ENCODE data around the gene MTFMT.

The MTFMT gene

DNA sequence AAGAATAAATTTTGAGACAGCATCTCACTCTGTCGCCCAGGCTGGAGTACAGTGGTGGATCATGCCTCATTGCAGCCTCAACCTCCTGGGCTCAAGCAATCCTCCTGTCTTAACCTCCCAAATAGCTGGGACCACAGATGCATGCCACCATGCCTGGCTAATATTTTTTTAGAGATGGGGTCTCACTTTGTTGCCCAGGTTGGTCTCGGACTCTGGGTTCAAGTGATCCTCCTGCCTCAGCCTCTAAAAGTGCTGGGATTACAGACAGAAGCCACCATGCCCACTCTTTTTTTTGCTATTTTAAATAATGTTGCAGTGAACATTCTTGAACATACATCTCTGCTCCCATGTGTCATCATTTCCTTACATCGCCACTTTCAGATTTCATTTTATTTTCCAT is 9.0 kb upstream of the MTFMT start:
- H3K4me3 ChIP-seq (ENCODE audit: low read depth, low read length), result no peak overlapping the region
- no peak for DNase-seq (ENCODE audit: low read depth)
- TF ChIP-seq, protein P1, sequence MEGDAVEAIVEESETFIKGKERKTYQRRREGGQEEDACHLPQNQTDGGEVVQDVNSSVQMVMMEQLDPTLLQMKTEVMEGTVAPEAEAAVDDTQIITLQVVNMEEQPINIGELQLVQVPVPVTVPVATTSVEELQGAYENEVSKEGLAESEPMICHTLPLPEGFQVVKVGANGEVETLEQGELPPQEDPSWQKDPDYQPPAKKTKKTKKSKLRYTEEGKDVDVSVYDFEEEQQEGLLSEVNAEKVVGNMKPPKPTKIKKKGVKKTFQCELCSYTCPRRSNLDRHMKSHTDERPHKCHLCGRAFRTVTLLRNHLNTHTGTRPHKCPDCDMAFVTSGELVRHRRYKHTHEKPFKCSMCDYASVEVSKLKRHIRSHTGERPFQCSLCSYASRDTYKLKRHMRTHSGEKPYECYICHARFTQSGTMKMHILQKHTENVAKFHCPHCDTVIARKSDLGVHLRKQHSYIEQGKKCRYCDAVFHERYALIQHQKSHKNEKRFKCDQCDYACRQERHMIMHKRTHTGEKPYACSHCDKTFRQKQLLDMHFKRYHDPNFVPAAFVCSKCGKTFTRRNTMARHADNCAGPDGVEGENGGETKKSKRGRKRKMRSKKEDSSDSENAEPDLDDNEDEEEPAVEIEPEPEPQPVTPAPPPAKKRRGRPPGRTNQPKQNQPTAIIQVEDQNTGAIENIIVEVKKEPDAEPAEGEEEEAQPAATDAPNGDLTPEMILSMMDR (IDR thresholded peaks at IDR 0.05; ENCODE audit: low read depth, low read length, missing control alignments), result no peak

DNA sequence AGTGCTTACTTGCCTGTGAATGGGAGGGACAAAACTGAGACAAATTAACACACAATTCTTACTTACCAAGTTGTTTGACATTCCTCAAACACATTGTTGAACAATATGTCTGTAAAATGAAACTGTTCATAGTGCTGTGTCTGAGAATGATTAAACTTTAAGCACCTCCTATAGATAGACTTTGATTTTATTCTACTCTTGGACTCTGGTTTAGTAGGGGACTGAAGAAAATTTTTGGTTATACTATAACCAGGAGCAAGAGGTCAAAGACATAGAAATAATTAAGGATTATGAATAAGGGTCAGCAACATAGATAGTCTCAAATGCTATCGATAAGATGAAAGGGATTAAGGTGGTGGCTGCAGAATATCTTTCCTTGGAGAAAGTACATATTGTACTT is 7.9 kb upstream of the MTFMT start:
- DNase-seq (ENCODE audit: low read depth), result no peak
- TF ChIP-seq, protein P1 (IDR thresholded peaks at IDR 0.05; ENCODE audit: low read depth, low read length, missing control alignments), result no peak
- H3K4me3 ChIP-seq (ENCODE audit: low read depth, low read length), result no peak overlapping the region

DNA sequence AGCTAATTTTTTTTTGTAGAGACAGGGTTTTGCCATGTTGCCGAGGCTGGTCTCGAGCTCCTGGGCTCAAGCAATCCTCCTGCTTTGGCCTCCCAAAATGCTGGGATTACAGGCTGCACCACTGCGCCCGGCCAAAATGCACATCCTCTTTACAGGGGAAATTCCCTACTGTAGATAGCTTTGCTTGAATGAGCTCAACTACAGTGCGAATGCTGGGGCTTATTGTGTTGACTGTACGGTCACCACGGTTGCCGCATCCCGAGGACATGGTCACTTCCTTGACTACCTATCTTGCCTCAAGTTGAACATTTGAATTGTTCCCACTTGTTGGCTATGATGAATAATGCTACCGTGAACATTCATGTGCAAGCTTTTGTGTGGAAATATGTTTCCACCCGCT is 5.3 kb upstream of the MTFMT start:
- no peak overlapping the region for H3K4me3 ChIP-seq (ENCODE audit: low read depth, low read length)
- TF ChIP-seq, protein P1 (IDR thresholded peaks at IDR 0.05; ENCODE audit: low read depth, low read length, missing control alignments), result no peak
- no peak for DNase-seq (ENCODE audit: low read depth)

DNA sequence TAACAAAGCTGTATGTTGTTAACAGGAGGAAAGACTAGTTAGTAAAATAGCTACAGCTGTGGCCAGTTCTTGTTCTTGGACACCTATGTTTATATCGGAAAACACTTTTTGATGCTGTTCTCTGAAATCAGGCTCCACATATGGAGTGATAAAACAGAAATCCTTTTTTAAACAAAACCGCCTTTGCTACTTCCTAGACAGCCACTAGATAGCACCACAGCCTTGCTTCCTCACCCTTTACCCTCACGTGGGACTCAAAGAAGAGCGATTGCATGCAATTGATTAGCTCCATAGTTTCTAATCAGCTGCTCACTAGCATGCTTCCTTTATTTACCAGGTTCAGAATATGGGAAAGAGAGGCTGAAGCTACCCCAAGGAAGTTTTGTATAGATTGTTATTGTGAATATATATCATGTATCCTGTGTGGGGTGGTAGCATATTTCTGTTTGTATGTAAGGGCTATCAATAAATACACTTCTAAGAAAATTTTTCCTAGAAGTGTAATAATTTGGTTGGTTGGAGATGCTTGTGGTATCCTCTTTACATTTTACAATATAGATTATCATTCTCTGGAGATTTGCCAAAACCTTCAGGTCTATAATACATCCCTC is 4.3 kb upstream of the MTFMT start:
- DNase-seq (ENCODE audit: low read depth), result no peak
- H3K4me3 ChIP-seq (ENCODE audit: low read depth, low read length), result no peak overlapping the region
- TF ChIP-seq, protein P1 (IDR thresholded peaks at IDR 0.05; ENCODE audit: low read depth, low read length, missing control alignments), result peak; percentile 65

DNA sequence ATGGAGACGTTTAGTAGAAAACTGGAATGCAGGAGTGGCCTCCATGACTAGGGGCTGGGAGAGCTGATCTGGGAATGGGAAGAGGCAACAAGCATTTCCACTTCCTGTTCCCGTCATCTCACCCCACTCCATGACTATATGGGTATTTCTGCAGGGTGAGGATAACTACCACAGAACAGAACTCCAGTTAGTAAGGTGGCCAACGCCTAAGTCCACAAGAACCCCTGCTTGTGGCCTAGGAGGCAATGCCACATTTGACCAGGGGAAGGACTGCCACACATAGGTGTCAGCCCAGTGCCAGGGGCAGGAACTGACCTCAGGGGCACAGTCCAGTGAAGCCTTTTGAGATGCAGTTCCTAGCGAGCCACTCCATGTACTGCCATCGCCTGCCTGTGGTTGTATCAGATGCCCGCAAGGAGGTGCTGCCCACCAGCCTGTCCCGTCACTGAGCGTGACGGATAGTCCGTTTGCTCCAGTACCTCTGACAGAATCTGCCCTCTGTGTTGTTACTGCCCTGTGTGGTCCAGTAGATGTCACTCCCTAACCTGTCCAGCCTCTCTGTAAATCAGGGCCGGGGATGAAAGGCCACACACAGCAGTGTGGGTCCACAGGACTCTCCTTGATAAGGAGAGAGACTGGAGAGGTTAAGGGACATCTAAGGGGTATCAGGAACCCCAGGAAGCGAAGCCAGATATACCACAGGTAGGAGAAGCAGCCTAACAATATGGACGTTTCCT is 3.5 kb upstream of the MTFMT start:
- TF ChIP-seq, protein P1 (IDR thresholded peaks at IDR 0.05; ENCODE audit: low read depth, low read length, missing control alignments), result peak; percentile 87
- H3K4me3 ChIP-seq (ENCODE audit: low read depth, low read length), result no peak overlapping the region
- no peak for DNase-seq (ENCODE audit: low read depth)

DNA sequence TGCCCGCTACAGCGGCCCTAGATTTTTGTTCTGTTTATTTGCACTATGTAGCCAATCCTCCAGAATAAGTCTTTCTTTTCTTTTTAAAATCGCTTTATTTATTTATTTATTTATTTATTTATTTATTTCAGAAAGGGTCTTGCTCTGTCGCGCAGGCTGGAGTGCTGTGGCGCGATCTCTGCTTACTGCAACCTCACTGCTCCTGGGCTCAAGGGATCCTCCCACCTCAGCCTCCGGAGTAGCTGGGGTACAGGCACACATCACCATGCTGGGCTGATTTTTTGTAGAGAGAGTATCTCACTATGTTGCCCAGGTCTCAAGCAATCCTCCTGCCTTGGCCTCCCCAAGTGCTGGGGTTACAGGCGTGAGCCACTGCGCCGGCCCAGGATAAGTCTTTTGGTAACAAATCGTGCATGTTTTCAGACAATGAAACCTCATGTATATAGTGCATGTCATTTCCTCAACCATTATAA is 333 bp upstream of the MTFMT start:
- no peak for DNase-seq (ENCODE audit: low read depth)
- TF ChIP-seq, protein P1 (IDR thresholded peaks at IDR 0.05; ENCODE audit: low read depth, low read length, missing control alignments), result no peak
- peak overlapping the region; percentile 91; the same call in 1 of the 2 replicates for H3K4me3 ChIP-seq (ENCODE audit: low read depth, low read length)

Data from GM12864 (cell line).